Putamen (tissue), 1 donor: ENCODE measurements around the gene XIRP2.

Source experiments
- DNase-seq: peaks from one replicate; pipeline ENCODE4 v3.0.0-alpha.2; 2016; ENCODE audit warnings: low spot score

XIRP2 gene

GRCh38 chr2:167293943-167294775 lies 405.9 kb downstream of the XIRP2 start:
- peak; percentile 48 for DNase-seq

DNA sequence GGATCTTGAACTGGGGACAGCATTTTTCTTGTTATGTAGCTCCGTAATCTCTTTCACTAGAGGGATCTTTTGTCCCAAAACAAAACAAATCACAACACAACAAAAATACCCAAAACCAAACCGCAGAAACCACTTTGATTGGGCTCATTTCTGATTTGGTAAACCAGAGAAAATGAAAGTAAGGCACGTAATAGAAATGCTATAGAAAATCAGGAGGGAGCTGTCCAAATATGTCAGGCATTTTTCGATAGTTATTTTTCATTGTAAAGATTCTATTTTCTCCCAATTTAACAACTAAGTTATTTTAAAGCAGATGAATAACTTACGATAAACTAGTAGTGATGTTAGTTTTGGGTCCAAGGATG lies 406.5 kb downstream of the XIRP2 start:
- DNase-seq: no peak

- no peak for DNase-seq
These were observed 409.0 kb downstream of the XIRP2 start for GRCh38 chr2:167297292-167297691.

DNA sequence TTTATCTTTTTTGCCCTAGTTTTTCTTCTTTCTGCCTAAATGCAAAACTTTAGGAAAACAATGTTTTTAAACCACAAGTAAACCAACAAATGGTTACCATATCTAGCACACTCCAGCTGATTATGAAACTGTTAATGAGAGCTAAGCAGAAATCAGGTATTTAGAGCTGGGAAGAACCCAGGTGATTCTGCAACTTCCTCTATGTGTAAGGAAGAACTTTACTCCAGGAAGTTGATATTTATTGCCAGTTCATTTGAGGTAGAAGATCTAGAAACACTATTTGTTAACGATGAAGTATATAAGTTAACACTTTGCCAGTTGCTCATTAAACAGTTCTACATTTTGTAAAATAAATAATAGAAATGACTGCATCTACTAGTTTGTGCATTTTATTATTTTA lies 409.7 kb downstream of the XIRP2 start:
- DNase-seq: no peak
